ENCODE measurements around the gene NRG2.

The NRG2 gene

GRCh38 chr5:140072812-140073211 lies 29.7 kb upstream of the NRG2 start:
- no peak for TF ChIP-seq FOXP2 (optimal IDR thresholded peaks at IDR 0.05; ENCODE audit: borderline replicate concordance, extremely low read depth, extremely low read length, insufficient read depth)
- TF ChIP-seq SIN3A (IDR thresholded peaks at IDR 0.05; ENCODE audit: borderline replicate concordance, insufficient read depth, low read length) = no peak
- no peak for TF ChIP-seq REST (IDR thresholded peaks at IDR 0.05; ENCODE audit: insufficient read depth in 1 of 2, low read depth in 2 of 2, low read length in 2 of 2)
- TF ChIP-seq TAF1 (IDR thresholded peaks at IDR 0.05; ENCODE audit: borderline replicate concordance, insufficient read depth, low read length) = no peak
- TF ChIP-seq POLR2AphosphoS5 (IDR thresholded peaks at IDR 0.05; ENCODE audit: low read depth, low read length) = no peak

- TF ChIP-seq POLR2AphosphoS5 (IDR thresholded peaks at IDR 0.05; ENCODE audit: low read depth, low read length) = no peak
- no peak for TF ChIP-seq SIN3A (IDR thresholded peaks at IDR 0.05; ENCODE audit: borderline replicate concordance, insufficient read depth, low read length)
- TF ChIP-seq TAF1 (IDR thresholded peaks at IDR 0.05; ENCODE audit: borderline replicate concordance, insufficient read depth, low read length) = no peak
- no peak for TF ChIP-seq REST (IDR thresholded peaks at IDR 0.05; ENCODE audit: insufficient read depth in 1 of 2, low read depth in 2 of 2, low read length in 2 of 2)
- TF ChIP-seq FOXP2 (optimal IDR thresholded peaks at IDR 0.05; ENCODE audit: borderline replicate concordance, extremely low read depth, extremely low read length, insufficient read depth) = no peak
Measured at GRCh38 chr5:140060816-140061215, 17.7 kb upstream of the NRG2 start.

GRCh38 chr5:140058212-140058932 lies 15.3 kb upstream of the NRG2 start:
- TF ChIP-seq POLR2AphosphoS5 (IDR thresholded peaks at IDR 0.05; ENCODE audit: low read depth, low read length) (no peak), SIN3A (IDR thresholded peaks at IDR 0.05; ENCODE audit: borderline replicate concordance, insufficient read depth, low read length) (no peak), REST (IDR thresholded peaks at IDR 0.05; ENCODE audit: insufficient read depth in 1 of 2, low read depth in 2 of 2, low read length in 2 of 2) (no peak), FOXP2 (optimal IDR thresholded peaks at IDR 0.05; ENCODE audit: borderline replicate concordance, extremely low read depth, extremely low read length, insufficient read depth) (no peak), TAF1 (IDR thresholded peaks at IDR 0.05; ENCODE audit: borderline replicate concordance, insufficient read depth, low read length) (no peak)

- TF ChIP-seq TAF1 (IDR thresholded peaks at IDR 0.05; ENCODE audit: borderline replicate concordance, insufficient read depth, low read length) (no peak), REST (IDR thresholded peaks at IDR 0.05; ENCODE audit: insufficient read depth in 1 of 2, low read depth in 2 of 2, low read length in 2 of 2) (no peak), SIN3A (IDR thresholded peaks at IDR 0.05; ENCODE audit: borderline replicate concordance, insufficient read depth, low read length) (no peak), FOXP2 (optimal IDR thresholded peaks at IDR 0.05; ENCODE audit: borderline replicate concordance, extremely low read depth, extremely low read length, insufficient read depth) (no peak), POLR2AphosphoS5 (IDR thresholded peaks at IDR 0.05; ENCODE audit: low read depth, low read length) (no peak)
Measured at GRCh38 chr5:140056880-140057279, 13.8 kb upstream of the NRG2 start.

All from PFSK-1 (cell line).